HG03442 (cell line): ENCODE data around the gene MSRB2.
"Not testable (repeated sequence)": the region's sequence is repeated elsewhere in the genome, so short reads cannot be mapped to it uniquely, and the experiment has no call there.

Experiments
- ATAC-seq: cut with Tn5 transposase; IDR thresholded peaks from one replicate; pipeline ENCODE4 v1.9.1; 2021; ENCODE audit warnings: mild to moderate bottlenecking, moderate library complexity; ENCODE audit not compliant: unreplicated experiment

Gene MSRB2

DNA sequence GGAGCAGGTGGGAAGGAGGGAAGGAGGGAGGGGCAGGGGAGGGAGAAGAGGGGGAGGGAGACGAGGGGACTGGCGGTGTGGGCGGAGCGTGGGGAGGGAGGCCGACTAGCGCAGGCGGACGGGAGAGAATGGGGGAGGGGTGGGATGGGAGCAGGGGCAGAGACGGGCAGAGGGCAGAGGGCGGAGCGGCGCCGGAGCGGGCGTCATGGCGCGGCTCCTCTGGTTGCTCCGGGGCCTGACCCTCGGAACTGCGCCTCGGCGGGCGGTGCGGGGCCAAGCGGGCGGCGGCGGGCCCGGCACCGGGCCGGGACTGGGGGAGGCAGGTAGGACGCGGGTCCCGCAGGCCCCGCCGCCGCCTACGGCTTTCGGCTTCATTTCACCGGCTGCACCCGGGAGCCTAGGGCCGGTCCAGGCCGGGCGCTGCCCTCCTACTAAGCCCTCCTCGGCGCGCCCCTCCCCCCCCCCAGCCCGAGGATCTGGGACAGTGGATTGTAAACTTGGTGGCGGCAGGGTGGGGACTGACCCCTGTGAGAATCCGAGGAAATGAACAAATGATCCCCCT, at the start of gene MSRB2:
Gene MSRB2 (plus strand): TSS at position 176 of the 562 bp plus-strand sequence. CDS start 30 bp downstream, at position 206.
- peak; percentile 73 for ATAC-seq

DNA sequence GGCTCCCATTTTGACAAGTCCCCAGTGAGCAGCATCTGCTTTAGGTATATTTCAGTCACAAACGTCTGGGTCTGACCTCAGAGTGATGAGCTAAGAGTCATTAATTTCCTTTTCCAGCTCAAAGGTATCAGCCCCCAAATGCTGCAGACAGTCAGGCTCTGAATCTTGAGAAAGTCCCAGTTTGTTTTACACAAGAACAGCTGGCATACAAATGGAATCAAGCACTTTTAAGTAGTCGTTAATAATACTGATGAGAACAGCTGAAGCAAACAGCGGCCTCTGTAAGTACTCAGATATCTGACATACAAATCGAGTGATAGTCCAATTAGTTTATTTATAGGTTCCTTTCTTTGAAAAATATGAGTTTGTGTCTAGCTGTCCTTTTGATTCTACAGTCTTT, 49.4 kb upstream of the MSRB2 start:
- ATAC-seq: no peak

DNA sequence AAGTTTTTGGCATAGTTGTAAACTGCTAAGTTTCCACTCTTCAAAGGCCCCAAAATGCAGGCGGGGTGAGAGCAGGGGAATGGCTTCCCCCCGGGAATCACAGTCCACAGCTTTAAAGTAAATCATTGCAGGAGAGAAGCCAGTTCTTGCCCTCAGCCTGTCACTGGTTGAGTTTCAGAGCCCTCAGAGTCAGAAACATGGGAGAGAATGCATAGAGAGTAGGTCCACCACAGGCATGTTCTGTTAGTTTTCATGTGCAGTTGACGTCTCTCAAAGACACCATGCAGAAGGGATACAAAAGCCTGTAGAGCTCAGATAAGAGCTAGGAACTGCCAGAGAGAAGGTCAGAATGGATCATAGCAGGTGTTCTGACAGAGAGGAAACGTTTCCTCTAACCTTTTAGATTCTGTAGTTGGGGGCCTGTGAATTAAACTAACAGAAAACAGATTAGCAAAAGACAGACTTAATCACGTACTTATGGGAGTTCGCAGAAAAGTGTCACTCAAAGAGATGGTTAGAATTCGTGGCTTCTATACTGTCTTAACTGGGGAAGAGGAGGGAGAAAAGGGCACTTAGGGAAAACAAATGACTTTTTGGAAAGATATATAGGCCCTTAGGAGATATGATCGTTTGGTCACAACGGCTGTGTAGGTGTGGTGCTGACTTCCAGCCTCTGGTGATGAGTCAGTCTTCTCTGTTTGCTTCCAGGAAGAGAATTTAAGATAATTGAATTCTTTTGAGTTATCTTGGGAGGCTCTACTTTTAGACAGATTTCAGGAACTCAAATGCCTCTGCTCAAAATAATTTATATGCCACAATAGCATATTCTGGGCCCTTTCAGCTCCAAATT, 48.0 kb upstream of the MSRB2 start:
- ATAC-seq: no peak

DNA sequence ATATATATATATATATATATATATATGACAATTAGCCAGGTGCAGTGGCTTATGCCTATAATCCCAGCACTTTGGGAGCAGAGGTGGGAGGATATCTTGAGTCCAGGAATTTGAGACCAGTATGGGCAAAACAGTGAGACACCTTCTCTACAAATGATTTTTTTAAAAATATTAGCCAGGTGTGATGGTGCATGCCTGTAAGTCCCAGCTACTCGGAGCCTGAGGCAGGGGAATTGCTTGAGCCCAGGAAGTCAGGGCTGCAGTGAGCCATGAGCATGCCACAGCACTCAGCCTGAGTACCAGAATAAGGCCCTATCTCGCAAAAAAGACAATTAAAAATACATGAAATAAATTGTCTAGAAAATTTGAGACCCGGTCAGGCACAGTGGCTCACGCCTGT, 47.2 kb upstream of the MSRB2 start:
- no peak for ATAC-seq

DNA sequence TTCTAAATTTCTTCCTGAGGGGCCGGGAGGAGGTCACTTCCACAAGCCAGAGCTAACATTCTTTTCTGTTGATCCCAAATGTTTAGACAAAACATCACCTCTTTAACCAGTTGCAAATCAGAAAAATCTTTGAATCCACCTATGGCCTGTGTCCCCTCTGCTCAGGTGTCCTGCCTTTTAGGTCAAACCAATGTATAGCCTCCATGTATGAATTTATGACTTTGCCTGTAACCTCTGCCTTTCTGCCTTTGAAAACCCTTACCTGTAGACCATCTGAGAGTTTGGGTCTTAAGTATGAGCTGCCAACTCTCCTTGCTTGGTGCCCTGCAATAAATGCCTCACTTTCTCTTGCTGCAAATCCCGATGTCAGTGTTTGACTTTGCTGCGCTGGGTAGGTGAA, 44.1 kb upstream of the MSRB2 start:
- ATAC-seq: no peak

DNA sequence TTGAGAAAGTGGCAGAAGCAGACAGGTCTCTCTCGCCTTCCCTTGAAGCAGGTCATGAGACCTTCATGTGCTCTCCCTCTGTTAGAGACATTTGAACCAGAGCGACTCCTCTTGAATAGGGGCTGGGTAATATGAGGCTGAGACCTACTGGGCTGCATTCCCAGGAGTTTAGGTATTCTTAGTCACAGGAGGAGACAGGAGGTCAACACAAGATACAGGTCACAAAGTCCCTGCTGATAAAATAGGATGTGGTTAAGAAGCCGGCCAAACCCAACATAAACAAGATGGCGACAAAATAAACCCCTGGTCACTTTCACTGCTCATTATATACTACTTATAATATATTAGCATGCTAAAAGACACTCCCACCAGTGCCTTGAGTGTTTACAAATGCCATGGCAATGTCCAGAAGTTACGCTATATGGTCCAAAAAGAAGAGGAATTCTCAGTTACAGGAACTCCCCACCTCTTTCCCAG, 43.5 kb upstream of the MSRB2 start:
- ATAC-seq: no peak

DNA sequence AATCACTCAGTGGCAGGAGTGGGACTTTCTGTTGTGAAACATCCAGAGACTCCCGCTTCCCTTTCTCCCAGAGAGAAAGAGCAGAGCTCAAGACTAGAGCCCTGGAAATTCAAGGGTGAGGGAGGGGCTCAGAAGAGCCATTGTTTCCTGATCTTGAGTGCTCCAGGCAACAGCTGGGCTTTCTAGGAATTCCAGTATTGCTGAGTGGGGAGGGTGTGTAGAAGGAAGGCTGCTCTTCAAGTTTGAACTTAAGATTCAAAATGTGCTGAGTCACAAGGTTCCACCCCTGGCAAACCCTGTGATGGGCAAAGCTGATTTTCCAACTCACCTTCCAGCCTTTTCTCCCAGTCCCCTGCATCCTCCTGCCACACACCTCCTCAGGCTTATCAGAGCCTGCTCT, 42.3 kb upstream of the MSRB2 start:
- ATAC-seq: no peak

DNA sequence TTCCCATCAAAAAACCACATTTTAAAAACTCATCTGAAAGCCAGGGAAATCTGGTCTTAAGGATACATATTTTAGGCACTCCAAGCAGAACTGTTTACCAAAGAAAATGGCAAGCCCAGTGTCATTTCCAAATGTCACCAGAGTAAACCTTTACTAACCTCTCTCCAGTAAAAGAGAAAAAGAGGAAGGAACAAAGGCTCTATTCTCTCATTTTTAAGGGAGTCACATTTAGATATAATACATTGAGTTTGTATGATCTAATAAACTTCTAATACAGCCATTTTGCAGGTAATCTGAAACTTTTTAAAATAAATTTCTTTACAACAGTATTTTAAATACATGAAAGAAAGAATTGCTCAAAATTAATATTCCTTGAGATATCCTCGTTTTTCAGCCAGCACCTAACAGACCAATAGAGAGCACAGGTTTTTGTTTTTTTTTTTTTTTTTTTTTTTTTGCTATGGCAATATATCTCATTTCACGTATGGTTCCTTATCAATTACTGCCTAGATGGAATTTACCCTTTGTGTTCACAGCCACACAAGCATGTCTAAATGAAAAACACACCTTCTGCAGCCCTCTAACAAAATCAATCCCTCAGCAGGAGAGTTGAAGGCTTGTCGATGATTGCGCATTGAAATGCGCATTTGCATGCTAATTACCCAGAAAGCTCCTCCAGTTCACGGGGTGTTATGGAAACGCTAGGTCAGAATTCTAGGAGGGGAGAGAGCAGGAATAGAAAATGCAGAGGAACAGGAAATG, 39.8 kb upstream of the MSRB2 start:
- ATAC-seq: no peak

DNA sequence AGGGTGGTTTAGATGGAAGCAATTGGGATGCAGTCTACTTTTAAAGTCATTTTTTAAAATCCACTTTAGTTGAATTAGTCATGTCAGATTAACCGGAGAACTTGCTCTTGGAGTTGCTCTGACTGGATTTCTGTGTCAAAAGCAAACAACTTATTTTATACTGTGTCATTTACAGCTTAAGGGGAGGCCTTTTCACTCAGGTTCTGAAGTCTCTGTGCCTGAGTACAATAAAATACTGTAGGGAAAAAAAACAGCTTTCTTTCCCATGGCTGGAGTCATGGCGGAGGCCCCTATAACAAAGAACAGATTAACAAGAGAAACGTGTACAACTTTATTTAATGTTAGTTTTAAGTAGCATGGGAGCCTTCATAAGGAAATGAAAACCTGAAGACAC, 39.2 kb upstream of the MSRB2 start:
- no peak for ATAC-seq

DNA sequence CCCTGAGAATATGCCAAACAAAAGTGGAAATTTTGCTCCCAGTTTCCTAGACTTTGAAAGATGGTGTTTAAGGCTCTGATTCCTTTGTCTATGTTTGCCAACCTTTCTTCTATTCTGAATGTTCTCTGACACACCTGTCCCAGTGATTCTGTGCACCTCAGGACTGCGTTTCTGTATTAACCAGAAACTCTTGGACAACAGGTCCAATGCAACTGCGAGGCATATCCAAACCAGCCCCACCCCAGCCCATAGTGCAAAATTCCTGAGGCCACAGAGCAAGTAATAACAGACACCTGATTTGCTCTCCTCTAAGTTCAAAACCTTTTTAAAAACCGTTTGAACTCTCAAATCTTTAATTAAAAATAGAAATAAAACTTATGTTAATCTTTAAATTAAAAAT, 37.0 kb upstream of the MSRB2 start:
- no peak for ATAC-seq

DNA sequence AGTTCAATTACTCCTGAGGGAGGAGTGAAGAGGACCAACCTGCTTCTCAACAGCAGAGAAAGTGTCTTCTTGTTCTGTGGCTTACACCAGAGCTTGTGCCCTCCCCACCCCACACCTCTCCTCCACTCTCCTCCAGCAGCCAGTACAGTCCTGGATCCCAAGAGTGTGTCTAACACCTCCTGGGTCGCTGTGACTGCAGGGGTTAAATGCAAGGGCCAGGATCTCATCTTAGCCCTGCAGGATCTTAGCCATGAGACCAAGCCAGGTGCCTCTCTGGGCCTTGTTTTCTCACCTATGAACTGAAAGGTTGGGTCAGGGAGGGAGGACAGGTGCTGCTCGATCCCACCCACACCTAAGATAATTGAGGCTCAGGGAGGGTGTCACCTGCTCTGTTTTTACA, 34.5 kb upstream of the MSRB2 start:
- ATAC-seq: no peak

DNA sequence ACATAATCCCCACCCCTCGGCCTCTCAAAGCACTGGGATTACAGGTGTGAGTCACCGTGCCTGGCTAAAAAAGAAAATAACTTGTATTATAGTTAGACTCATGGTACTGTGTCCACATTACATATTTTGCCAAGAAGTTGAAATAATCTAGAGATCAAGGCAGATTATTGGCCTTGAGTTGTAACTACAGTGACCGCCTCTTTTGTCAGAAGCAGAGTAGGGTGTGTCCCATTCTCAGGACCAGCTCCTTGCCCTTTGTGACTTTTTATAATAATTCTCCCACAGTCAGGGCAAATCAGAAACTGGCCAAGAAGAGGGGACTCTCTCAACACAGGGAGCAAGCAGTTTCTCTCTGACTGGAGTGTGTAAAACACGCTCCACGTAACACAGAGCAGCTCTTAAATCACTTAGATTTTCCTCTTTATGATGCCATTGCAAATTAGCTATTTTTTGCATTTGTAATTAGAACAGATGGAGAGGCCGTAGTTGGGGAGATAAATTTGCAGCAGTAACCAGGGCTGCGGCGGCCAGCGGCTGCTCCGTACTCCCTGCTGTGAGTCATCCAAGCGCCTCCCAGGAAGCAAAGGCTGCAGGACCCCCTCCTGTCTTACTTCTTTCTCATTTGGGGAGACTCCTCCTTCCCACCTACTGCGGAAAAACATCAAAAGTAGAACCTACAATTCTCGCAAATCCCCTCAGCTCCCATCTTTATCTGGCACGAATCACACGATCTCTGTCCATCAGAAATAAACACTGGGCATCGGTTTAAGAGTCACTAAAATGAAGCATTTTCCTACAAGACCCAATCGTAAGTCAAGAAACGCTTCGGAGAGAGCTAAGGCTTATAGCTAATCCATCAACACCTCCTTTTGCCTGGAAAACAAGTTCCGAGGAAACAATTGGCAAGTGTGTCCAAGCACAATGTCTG, 32.1 kb upstream of the MSRB2 start:
- ATAC-seq: no peak

DNA sequence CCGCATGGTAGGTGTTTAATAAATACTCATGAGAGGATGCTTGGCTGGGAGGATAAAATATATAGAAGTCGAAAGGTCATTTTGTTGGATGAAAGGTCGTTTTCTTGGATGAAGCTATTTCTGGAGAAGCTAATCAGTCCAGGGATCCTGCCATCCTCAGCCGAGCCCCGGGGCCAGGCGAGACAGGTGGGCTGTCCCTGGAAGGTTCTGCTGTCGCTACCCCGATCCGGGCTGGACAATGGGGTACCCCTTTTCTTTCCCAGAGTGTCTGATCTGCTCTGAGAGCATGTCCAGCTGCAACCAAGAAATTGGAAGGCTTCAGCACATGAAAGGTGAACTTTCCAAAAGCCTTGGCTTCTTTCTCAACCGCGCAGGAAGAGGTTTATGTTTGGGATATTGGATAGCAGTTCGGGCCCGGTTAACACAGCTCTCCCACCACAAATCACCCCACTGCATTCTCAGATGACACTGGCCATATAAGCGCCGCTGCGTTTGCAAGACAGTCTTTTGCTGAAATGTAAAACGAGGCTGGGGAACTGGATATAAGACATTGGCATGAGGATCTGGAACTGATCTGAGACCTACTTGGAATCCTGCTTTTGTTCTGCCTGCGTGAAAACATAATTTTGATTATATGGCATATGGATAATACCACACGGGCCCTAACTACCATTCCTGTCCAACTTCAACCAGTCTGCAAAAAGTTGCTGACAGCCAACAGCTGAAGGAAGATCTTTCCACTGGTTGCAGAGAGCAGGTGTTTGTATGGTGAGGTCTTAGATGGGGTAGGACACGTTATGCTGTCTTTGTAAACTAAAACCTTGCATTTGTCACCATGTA, 31.2 kb upstream of the MSRB2 start:
- no peak for ATAC-seq

DNA sequence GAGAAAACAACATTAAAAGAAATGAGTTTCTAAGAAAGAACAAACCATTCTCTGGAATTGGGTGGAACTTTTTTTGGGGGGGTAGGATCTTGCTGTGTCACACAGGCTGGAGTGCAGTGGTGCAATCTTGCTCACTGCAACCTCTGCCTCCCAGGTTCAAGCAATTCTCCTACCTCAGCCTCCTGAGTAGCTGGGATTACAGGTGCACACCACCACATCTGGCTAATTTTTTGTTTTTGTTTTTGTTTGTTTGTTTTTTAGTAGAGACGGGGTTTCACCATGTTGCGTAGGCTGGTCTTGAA, 30.6 kb upstream of the MSRB2 start:
- not testable (repeated sequence) for ATAC-seq

DNA sequence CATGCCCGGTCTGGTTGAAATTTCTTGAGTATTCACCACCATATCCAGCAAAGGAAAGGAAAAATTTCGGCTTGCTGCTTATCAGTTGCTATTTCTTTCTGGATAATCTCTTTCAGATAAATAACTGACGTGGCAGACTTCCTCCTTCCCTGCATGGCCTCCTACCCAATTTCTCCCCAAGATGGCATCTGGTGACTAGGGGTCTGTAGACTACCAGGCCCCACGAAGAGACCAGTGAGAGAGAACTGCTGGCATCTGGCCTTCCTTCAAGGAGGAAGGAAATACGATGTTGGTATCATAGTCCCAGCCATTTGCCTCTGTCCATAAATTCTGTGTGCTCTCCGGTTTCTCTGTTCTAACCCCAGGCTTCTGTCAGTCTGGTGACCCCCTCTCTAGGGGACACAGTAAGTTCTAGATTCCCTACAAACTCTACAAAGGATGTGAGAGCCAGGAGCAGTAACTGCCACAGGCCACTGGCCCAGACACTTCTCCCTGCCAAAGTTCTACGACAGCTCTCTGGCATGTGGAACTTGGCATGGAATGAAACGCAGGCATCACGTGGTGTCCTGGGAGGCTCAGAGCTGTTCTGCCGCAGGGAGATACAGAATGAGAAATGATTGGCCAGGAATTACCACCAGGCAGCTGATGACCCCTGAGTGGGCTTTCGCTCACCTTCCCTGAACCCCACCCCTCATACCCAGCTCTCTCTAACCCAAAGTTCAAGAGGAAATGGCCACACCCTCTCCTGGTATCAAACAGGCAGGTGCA, 30.0 kb upstream of the MSRB2 start:
- no peak for ATAC-seq

DNA sequence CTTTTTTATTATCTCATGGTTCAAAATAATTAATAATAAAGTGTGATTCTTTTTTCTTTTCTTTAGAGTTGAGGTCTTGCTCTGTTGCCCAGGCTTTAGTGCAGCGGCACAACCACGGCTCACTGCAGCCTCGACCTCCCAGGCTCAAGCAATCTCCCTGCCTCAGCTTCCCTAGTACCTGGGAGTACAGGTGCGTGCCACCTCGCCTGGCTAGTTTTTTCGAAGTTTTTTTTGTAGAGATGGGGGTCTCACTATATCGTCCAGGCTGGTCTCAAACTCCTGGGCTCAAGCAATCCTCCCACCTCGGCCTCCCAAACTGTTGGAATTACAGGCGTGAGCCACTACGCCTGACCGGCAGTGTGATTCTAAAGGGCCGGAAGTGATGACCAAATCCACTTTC, 28.0 kb upstream of the MSRB2 start:
- ATAC-seq: no peak

DNA sequence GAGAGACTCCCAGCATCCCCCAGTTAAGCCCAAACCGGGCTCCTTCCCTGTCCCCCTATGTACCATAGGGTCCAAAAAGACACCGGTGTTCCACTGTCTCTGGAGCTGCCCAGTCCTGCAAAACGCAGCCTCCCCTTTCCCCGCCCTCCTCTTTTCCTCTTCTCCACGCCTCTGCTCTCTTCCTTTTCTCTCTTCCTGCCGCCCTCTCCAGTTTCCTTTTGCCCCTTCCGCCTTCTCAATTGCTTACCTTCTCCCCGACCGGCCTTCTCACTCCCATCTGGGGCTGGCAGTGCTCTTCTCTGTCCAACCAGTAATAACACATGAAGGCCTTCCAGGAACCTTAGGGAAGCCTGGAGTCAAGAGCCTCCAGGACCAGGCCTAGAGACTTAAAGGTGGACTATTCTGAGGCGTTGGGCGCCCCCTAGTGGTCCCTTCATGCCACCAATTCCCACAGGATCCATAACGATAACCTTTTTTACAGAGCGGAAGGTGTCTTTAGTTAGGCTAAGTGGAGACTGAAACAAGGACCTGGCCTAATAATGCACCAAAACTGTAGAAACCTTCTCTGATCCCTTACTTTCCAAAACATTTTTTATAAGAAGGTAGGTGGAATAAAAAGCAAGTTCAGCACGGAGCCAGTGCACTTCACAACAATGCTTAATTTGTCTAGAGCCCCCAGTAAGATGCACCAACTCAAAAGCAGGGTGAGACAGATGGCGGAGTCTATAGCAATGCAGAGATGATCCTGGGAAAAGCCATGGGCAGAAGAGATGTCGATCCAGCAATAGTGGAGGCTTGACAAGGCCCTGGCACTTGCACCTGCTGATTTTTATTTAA, 27.2 kb upstream of the MSRB2 start:
- ATAC-seq: peak; percentile 52

DNA sequence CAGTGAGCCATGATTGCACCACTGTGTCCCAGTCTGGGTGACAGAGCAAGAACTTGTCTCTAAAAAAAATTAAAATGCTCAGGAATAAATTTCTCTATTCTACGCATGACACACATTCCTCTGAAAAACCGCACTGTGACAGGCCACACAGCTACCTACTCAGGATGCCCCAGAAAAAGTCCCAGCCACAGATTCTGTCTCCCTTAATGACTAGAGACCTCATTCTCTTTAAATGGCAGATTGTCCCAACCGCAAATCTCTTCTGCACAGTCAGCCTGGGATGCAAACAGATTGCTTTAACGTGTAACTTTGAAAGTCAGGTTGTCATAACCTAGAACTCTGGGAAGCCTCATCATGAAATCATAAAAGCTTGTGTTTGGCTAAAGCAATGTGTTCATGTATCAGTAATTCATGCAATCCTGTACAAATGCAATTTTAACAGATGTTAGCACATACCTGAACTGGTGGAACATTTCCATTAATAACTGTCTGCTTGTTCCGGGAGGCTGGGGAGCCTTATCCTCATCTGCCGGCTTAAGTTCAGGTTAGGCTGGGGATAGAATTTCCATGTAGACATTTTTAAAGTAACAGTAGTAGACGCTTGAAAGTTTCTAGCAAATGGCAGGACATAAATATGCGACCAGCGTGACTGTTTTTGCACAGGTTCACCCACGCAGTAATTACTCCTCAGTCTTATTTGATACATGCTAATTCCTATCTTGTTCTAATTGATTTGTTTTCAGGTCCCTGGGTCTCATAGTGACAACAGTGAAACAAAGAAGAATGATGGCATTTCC, 26.2 kb upstream of the MSRB2 start:
- ATAC-seq: no peak
